Measurements from ENCODE around the gene CIITA.

DNA sequence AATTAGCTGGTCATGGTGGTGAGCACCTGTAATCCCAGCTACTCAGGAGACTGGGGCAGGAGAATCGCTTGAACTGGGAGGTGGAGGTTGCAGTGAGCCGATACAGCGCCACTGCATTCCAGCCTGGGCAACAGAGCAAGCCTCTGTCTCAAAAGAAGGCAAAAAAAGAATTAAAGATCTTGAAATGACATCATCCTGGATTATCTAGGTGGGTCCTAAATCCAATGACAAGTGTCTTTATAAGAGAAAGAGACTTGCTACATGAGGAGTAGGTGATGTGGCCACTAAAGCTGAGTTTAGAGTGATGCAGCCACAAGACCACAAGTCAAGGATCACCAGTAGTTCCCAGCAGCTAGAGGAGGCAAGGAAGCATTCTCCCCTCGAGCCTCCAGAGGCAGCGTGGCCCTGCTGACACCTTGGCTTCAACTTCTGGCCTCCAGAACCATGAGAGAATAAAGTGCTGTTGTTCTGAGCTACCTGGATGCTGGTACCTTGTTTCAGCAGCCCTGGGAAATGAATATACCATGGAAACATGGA is 15.8 kb downstream of the CIITA start:
- TF ChIP-seq, protein P1, sequence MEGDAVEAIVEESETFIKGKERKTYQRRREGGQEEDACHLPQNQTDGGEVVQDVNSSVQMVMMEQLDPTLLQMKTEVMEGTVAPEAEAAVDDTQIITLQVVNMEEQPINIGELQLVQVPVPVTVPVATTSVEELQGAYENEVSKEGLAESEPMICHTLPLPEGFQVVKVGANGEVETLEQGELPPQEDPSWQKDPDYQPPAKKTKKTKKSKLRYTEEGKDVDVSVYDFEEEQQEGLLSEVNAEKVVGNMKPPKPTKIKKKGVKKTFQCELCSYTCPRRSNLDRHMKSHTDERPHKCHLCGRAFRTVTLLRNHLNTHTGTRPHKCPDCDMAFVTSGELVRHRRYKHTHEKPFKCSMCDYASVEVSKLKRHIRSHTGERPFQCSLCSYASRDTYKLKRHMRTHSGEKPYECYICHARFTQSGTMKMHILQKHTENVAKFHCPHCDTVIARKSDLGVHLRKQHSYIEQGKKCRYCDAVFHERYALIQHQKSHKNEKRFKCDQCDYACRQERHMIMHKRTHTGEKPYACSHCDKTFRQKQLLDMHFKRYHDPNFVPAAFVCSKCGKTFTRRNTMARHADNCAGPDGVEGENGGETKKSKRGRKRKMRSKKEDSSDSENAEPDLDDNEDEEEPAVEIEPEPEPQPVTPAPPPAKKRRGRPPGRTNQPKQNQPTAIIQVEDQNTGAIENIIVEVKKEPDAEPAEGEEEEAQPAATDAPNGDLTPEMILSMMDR (conservative IDR thresholded peaks at IDR 0.05) = no peak
- no peak for TF ChIP-seq ZFX (IDR thresholded peaks at IDR 0.05)

Measured in C4-2B (cell line).